ENCODE measurements around the gene HUNK.

DNA sequence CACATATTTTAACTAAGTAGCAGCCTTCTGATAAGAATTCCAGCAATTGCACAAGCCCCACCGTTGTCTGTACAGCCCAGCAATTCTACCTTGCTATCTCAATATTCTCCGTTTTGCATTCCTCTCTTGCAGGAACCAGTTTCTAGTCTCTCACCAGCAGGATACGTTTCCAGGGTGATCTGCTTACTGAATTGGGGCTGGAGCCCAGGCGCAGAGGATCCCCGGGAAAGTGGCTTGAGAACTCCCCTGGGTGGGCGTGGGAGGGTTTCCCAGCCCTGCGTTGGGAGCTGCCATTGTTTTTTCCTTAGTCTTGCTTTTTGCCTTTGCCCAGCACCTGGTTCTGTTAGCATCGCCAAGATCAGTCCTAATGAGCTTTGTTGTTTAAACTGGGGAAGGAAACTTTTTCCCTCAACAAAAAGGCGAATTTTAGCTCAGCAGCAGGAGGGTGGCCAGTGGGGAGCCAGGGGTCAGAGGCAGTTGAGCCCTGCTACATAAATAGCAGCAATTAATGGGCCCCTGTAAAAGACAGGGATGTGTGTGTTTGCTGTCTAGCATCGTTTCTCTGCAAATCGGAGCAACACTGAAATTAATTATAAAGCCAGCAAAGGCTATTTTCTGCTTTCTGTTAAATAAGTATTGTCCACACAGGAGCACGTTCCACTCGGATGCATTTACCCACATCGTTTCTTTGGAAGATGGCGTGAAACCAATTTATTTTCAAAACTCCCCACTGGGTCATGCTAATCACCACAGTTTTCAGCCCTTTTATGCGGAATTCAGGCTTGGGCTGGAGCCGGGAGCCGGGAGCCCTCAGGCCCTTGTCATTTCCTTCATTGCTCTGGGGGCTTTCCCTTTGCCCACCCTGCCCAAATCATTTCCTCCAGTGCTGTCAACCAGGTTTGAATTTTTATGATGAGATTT lies 36.6 kb downstream of the HUNK start:
- no peak for TF ChIP-seq ELF4 (IDR thresholded peaks at IDR 0.05)
- no peak for TF ChIP-seq NFRKB (IDR thresholded peaks at IDR 0.05)
- TF ChIP-seq FOXK2 (IDR thresholded peaks at IDR 0.05) = no peak
- no peak for TF ChIP-seq BHLHE40 (IDR thresholded peaks at IDR 0.05; ENCODE audit: borderline replicate concordance)
- no peak for TF ChIP-seq TARDBP (IDR thresholded peaks at IDR 0.05)
- TF ChIP-seq SP1 (IDR thresholded peaks at IDR 0.05) = no peak
- no peak for TF ChIP-seq FOXM1 (IDR thresholded peaks at IDR 0.05; ENCODE audit: borderline replicate concordance)
- no peak for TF ChIP-seq PKNOX1 (IDR thresholded peaks at IDR 0.05)
- TF ChIP-seq SUZ12 (IDR thresholded peaks at IDR 0.05) = no peak
- TF ChIP-seq ZNF384 (IDR thresholded peaks at IDR 0.05) = no peak
- TF ChIP-seq LEF1 (IDR thresholded peaks at IDR 0.05; ENCODE audit: borderline replicate concordance) = no peak
